Measurements from ENCODE around the gene ASAP2.
"Not testable (repeated sequence)": the region's sequence is repeated elsewhere in the genome, so short reads cannot be mapped to it uniquely, and the experiment has no call there.

The ASAP2 gene

DNA sequence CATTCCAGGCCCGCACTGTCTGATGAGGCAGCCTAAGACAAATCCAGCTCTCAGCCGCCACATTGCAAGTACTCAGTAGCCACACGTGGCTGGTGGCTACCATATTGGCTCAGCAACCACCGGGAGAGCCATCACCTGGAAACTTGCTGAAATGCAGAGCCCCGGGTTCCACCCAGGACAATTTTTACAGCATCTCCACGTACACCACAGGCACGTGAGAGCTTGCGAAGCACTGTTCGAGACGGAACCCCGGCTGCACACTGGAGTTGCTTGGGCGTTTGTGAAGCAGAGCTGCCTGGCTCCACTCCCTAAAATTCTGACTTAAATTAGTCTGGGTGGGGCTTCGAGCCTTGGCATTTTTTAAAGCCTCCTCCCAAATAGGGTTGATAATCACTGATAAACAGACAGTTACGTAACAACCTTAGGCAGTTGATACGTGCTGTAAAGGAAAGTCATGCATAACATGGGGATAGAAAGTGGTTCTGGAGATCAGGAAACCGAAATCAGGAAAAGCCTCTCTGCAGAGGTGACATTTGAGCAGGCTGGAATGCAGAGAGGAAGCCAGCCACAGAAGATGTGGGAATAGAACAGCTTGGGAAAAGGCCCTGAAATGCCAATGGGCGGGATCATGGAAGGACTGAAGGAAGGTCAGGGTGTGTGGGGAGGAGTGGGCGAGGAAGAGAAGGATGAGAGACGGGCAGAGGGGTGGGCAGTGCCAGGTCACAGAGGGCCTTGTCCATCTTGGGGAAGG is 6.2 kb downstream of the ASAP2 start:
- DNase-seq (ENCODE audit: low read depth), result no peak

GRCh38 chr2:9213477-9214051 is 7.0 kb downstream of the ASAP2 start:
- no peak for DNase-seq (ENCODE audit: low read depth)

- DNase-seq (ENCODE audit: low read depth), result no peak
Measured at GRCh38 chr2:9214873-9215272, 8.3 kb downstream of the ASAP2 start.

- DNase-seq (ENCODE audit: low read depth), result no peak
Measured at GRCh38 chr2:9215680-9216079, 9.1 kb downstream of the ASAP2 start.

DNA sequence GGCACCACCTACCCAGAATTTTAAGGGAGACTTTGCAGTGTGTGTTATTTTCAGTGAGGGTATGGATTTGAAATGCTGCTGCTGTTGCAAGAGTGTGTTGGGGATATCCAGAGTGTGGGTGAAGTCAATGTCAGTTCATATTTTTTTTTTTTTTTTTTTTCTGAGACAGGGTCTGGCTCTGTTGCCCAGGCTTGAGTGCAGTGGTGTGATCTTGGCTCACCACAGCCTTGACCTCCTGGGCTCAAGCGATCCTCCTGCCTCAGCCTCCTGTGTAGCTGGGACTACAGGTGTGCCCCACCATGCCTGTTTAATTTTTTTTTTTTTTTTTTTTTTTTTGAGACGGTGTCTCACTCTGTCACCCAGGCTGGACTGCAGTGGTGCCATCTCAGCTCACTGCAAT is 9.5 kb downstream of the ASAP2 start:
- not testable (repeated sequence) for DNase-seq (ENCODE audit: low read depth)

GRCh38 chr2:9217838-9218770 is 11.5 kb downstream of the ASAP2 start:
- DNase-seq (ENCODE audit: low read depth), result no peak

DNA sequence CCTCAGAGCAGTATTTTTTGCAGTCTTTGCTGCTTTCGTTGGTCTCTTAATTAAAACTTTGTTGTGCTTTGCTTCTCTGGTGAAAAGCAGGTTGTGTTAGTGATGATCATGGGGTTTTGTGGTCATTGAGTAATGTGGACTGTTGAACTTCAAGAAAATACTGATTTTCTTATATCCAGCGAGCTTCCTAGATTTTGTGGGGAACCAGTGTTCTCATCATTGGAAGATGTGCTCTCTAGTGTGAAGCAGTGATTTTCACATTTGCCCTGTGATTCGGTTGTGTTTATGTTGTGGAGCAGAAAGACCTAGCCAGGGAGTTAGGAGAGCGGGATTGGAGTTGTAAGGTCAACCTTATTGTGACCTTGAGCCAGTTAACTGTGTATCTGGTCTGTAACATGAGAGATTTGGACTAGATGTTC is 12.4 kb downstream of the ASAP2 start:
- no peak for DNase-seq (ENCODE audit: low read depth)

- DNase-seq (ENCODE audit: low read depth), result no peak
Measured at GRCh38 chr2:9220201-9220600, 13.6 kb downstream of the ASAP2 start.

- DNase-seq (ENCODE audit: low read depth), result no peak
Measured at GRCh38 chr2:9221223-9221622, 14.6 kb downstream of the ASAP2 start.

DNA sequence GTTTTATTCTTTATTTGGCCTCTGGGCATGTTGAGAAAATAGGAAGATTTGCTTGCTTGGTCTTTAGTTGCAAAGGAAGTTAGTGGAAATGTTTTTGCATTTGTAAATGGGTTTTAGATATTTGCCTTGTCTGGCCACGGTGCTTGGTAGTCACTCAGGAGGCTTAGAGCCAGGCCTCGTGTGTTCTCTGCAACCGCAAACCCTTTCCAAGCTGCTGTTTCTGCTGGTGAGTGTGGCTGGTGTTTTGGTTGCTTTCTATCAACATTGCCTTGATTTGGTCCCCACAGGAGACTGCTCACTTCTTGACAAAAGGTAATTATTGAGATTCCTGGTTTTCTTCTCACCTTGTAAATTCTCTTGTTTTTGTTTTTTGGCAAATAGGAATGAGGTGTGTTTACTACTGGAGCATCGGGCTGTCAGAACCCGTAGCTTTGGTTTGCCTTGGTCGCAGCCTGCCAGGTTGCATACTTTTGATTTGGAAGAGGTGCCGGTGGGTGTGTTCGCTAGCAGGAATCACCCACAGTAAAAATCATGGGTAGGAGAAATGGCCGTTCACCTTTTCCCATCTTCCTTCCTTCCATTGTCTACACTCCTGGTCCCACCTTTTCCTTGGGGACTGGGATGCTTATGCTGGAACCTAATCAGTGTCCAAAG is 15.8 kb downstream of the ASAP2 start:
- no peak for DNase-seq (ENCODE audit: low read depth)

GRCh38 chr2:9222893-9223287 is 16.3 kb downstream of the ASAP2 start:
- DNase-seq (ENCODE audit: low read depth), result no peak

DNA sequence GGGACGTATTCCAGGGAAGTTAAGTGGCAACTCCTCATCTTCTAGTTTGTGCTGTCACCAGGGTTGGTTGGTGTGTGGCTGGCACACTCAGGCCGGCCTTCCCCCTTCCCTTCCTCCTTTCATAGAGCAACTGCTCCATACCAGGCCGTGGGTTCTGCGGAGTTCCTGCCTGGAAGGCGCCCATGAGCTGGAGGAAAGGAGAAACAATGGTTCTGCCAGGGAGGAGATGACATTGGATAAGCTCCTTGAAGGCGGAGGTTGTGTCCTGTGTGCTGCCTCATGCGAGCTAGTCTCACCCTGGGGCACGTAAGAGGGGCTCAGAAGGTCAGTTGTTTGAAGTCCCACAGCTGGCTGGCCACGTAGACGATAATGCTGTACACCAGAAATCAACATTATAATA is 19.2 kb downstream of the ASAP2 start:
- DNase-seq (ENCODE audit: low read depth), result no peak

- DNase-seq (ENCODE audit: low read depth), result no peak
Measured at GRCh38 chr2:9226458-9227380, 20.1 kb downstream of the ASAP2 start.

GRCh38 chr2:9228088-9228751 is 21.6 kb downstream of the ASAP2 start:
- no peak for DNase-seq (ENCODE audit: low read depth)

DNA sequence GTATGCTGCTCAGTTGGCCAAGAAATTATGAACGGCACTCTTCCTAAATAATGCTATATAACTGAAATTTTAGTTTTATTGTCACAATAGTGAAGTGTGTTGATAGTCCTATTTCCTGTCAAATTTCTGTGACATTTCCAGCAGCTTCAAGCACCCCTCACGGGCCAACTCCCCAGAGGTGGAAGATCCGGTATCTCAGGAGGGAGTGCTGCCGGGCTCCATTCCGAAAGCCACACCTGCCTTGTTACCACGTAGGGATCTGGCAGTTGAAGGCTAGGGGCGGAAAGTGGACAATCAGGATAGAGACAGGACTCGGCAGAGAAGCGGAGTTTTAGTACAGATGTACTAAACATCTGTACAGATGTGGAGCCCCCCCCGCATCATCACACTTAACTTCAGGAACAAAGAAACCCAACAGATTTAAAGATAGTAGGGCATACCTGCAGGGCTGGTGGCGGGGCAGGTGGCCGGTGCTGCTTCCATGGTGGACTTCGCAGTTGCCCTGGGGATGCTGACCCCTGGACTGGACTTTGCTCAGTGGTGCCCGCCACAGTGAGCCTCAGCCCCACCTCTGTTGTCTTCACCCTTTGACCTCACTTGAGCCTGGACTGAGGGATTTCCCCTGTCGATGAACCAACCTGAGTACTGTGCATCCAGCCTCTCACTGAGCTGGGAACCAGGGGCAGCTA is 22.3 kb downstream of the ASAP2 start:
- DNase-seq (ENCODE audit: low read depth), result no peak

- DNase-seq (ENCODE audit: low read depth), result no peak
Measured at GRCh38 chr2:9229470-9229820, 22.8 kb downstream of the ASAP2 start.

DNA sequence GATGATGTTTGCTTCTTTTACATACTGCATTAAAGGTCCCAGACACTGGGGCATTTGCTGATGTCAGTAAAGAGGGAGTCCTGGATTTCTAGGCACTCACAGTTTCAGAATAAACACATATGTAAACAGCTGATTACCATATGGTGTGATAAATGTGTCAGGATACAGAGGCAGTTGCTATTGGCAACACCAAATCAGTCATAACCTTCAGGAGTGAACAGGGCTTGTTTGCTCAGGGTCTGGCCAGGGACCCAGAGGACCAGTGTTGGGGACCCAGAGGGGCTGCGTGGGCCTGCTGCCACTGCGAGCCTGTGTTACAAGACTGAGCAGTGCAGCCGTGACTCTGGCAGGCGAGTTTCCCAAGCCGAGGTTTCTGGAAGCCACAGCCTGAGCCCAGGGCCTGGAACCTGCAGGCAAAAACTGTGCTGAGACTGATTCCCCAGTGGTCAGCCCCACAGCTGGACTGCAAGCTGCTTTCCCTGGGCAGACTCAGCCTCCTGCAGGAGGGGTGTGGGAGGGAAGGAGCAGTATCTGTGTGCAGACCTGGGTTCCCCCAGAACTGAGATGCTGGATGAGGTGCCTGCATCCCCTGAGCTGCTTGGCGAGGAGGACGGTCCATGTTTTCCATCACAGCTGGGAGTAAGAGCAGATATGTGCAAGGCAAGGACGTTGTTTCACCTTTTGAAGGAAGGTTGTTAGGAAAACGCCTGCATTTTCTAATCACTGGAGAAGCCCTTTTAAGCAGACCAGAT is 23.6 kb downstream of the ASAP2 start:
- no peak for DNase-seq (ENCODE audit: low read depth)

- DNase-seq (ENCODE audit: low read depth), result peak; percentile 54
Measured at GRCh38 chr2:9230881-9231280, 24.3 kb downstream of the ASAP2 start.

All from CMK (cell line).